Measurements from ENCODE around the gene FBXO46.

DNA sequence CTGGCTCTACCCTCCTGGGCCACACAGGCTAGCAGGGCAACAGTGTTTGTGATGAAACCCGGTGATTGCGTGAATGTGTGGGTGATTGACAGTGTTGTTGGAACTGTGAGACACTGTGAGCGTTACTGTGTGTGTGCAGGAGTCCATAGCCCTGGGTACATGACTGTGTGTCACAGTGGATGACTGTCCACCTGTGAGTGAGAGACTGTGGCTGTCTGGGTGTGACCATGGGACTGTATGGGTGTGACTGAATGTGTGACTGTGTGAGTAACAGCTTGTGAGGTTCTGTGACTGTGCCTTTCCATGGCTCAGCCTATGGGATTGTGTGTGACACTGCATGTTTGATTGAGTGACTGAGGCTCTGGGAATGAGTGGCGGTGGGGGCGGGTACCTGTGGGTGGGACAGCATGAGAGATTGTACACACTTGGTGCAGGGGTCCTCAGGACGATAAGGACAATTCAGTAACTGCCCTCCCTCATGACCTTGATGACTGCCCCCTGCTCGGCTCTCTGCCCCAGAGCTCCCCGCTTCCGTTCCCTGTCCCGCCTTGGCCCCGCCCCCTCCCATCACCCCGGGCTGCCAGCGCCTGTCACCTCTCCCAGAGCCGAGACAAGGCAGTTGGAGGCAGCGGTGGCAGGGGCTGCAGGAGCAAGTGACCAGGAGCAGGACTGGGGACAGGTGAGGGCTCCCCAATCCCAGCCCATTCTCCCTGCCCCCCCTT lies 62.9 kb downstream of the FBXO46 start, which contains the start of gene GIPR:
- TF ChIP-seq TCF12 (IDR thresholded peaks at IDR 0.05; ENCODE audit: low read depth) (no peak), EP300 (IDR thresholded peaks at IDR 0.05; ENCODE audit: borderline replicate concordance) (no peak), RAD21 (IDR thresholded peaks at IDR 0.05; ENCODE audit: low read depth) (no peak), TAF1 (IDR thresholded peaks at IDR 0.05; ENCODE audit: low read depth) (no peak)
- TF ChIP-seq, protein P1, sequence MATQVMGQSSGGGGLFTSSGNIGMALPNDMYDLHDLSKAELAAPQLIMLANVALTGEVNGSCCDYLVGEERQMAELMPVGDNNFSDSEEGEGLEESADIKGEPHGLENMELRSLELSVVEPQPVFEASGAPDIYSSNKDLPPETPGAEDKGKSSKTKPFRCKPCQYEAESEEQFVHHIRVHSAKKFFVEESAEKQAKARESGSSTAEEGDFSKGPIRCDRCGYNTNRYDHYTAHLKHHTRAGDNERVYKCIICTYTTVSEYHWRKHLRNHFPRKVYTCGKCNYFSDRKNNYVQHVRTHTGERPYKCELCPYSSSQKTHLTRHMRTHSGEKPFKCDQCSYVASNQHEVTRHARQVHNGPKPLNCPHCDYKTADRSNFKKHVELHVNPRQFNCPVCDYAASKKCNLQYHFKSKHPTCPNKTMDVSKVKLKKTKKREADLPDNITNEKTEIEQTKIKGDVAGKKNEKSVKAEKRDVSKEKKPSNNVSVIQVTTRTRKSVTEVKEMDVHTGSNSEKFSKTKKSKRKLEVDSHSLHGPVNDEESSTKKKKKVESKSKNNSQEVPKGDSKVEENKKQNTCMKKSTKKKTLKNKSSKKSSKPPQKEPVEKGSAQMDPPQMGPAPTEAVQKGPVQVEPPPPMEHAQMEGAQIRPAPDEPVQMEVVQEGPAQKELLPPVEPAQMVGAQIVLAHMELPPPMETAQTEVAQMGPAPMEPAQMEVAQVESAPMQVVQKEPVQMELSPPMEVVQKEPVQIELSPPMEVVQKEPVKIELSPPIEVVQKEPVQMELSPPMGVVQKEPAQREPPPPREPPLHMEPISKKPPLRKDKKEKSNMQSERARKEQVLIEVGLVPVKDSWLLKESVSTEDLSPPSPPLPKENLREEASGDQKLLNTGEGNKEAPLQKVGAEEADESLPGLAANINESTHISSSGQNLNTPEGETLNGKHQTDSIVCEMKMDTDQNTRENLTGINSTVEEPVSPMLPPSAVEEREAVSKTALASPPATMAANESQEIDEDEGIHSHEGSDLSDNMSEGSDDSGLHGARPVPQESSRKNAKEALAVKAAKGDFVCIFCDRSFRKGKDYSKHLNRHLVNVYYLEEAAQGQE (IDR thresholded peaks at IDR 0.05; ENCODE audit: low read depth): no peak

Measured in Ishikawa (cell line).